ENCODE data around the gene TCEAL7. TPM values are rescaled to one million over a fixed set of nuclear protein-coding genes. Genes with fewer than 3 reads are reported as not detected.
"Not testable (repeated sequence)": the region's sequence is repeated elsewhere in the genome, so short reads cannot be mapped to it uniquely, and the experiment has no call there.

TCEAL7 gene
- polyA plus RNA-seq (ENCODE audit: insufficient read length in 12 of 12), result 100 to 1,000 TPM in 11 of 12 donors, not detected in 1; 151 to 504 (median 303) TPM
- long read RNA-seq, donor 1, transcript TCEAL7-202 (3 exons, 852 nt), result major isoform, 12 of 60 reads
- long read RNA-seq, donor 1, transcript TCEAL7-201 (3 exons, 1,177 nt), result minor isoform, 10 of 60 reads
- long read RNA-seq, donor 1, partial matches to known transcripts, result 38 of 60 reads
- long read RNA-seq, donor 1, other reads (novel, unspliced or antisense), result 0 of 60 reads
- long read RNA-seq, donor 2, transcript TCEAL7-202 (3 exons, 852 nt), result minor isoform, 50 of 359 reads
- long read RNA-seq, donor 2, transcript TCEAL7-201 (3 exons, 1,177 nt), result major isoform, 93 of 359 reads
- long read RNA-seq, donor 2, partial matches to known transcripts, result 203 of 359 reads
- long read RNA-seq, donor 2, other reads (novel, unspliced or antisense), result 13 of 359 reads
- long read RNA-seq, donor 3, transcript TCEAL7-201 (3 exons, 1,177 nt), result major isoform, 75 of 90 reads
- long read RNA-seq, donor 3, transcript TCEAL7-202 (3 exons, 852 nt), result minor isoform, 15 of 90 reads
- long read RNA-seq, donor 3, partial matches to known transcripts, result 0 of 90 reads
- long read RNA-seq, donor 3, other reads (novel, unspliced or antisense), result 0 of 90 reads
- long read RNA-seq, donor 4, transcript TCEAL7-202 (3 exons, 852 nt), result major isoform, 34 of 50 reads
- long read RNA-seq, donor 4, transcript TCEAL7-201 (3 exons, 1,177 nt), result minor isoform, 16 of 50 reads
- long read RNA-seq, donor 4, partial matches to known transcripts, result 0 of 50 reads
- long read RNA-seq, donor 4, other reads (novel, unspliced or antisense), result 0 of 50 reads
- long read RNA-seq, donor 5, transcript TCEAL7-201 (3 exons, 1,177 nt), result minor isoform, 90 of 318 reads
- long read RNA-seq, donor 5, transcript TCEAL7-202 (3 exons, 852 nt), result major isoform, 177 of 318 reads
- long read RNA-seq, donor 5, partial matches to known transcripts, result 22 of 318 reads
- long read RNA-seq, donor 5, other reads (novel, unspliced or antisense), result 29 of 318 reads
- long read RNA-seq, donor 6, transcript TCEAL7-201 (3 exons, 1,177 nt), result major isoform, 57 of 68 reads
- long read RNA-seq, donor 6, transcript TCEAL7-202 (3 exons, 852 nt), result minor isoform, 6 of 68 reads
- long read RNA-seq, donor 6, partial matches to known transcripts, result 0 of 68 reads
- long read RNA-seq, donor 6, other reads (novel, unspliced or antisense), result 5 of 68 reads
- long read RNA-seq, donor 7, transcript TCEAL7-201 (3 exons, 1,177 nt), result major isoform, 35 of 38 reads
- long read RNA-seq, donor 7, partial matches to known transcripts, result 0 of 38 reads
- long read RNA-seq, donor 7, other reads (novel, unspliced or antisense), result 0 of 38 reads
- long read RNA-seq, donor 8, transcript TCEAL7-202 (3 exons, 852 nt), result major isoform, 107 of 240 reads
- long read RNA-seq, donor 8, transcript TCEAL7-201 (3 exons, 1,177 nt), result minor isoform, 80 of 240 reads
- long read RNA-seq, donor 8, partial matches to known transcripts, result 47 of 240 reads
- long read RNA-seq, donor 8, other reads (novel, unspliced or antisense), result 6 of 240 reads
- long read RNA-seq, donor 9, transcript TCEAL7-201 (3 exons, 1,177 nt), result major isoform, 46 of 262 reads
- long read RNA-seq, donor 9, transcript TCEAL7-202 (3 exons, 852 nt), result minor isoform, 44 of 262 reads
- long read RNA-seq, donor 9, partial matches to known transcripts, result 172 of 262 reads
- long read RNA-seq, donor 9, other reads (novel, unspliced or antisense), result 0 of 262 reads
- long read RNA-seq, donor 10, transcript TCEAL7-201 (3 exons, 1,177 nt), result major isoform, 90 of 181 reads
- long read RNA-seq, donor 10, transcript TCEAL7-202 (3 exons, 852 nt), result minor isoform, 37 of 181 reads
- long read RNA-seq, donor 10, partial matches to known transcripts, result 0 of 181 reads
- long read RNA-seq, donor 10, other reads (novel, unspliced or antisense), result 54 of 181 reads
- long read RNA-seq, donor 11, transcript TCEAL7-201 (3 exons, 1,177 nt), result major isoform, 53 of 166 reads
- long read RNA-seq, donor 11, transcript TCEAL7-202 (3 exons, 852 nt), result minor isoform, 24 of 166 reads
- long read RNA-seq, donor 11, partial matches to known transcripts, result 89 of 166 reads
- long read RNA-seq, donor 11, other reads (novel, unspliced or antisense), result 0 of 166 reads

GRCh38 chrX:103329991-103330390 lies at the start of gene TCEAL7:
TSS of gene TCEAL7 (plus strand) at chrX:103330239. CDS start at chrX:103331404, 1,165 bp downstream.
- peak; percentile 80 for DNase-seq

- DNase-seq, result no peak
These were observed 36.9 kb upstream of the TCEAL7 start for GRCh38 chrX:103293118-103293517.

GRCh38 chrX:103304705-103305104 lies 25.3 kb upstream of the TCEAL7 start:
- no peak for DNase-seq

- DNase-seq, result not testable (repeated sequence)
These were observed 24.4 kb upstream of the TCEAL7 start for GRCh38 chrX:103305666-103306065.

GRCh38 chrX:103309860-103310554 lies 20.0 kb upstream of the TCEAL7 start:
- no peak for DNase-seq

- peak; percentile 15 for DNase-seq
These were observed 19.3 kb upstream of the TCEAL7 start, which contains the start of gene BEX2 for GRCh38 chrX:103310555-103311398. TSS of gene BEX2 (minus strand) at chrX:103310990. CDS start at chrX:103309976, 1,014 bp downstream.

GRCh38 chrX:103311399-103311780 lies 18.6 kb upstream of the TCEAL7 start:
- DNase-seq, result no peak

GRCh38 chrX:103330681-103331288 lies 746 bp downstream of the TCEAL7 start:
- peak; percentile 47 for DNase-seq

- no peak for DNase-seq
These were observed 8.6 kb downstream of the TCEAL7 start for GRCh38 chrX:103338663-103339062.

GRCh38 chrX:103343105-103343504 lies 13.1 kb downstream of the TCEAL7 start:
- DNase-seq, result peak; percentile 38

GRCh38 chrX:103344606-103345005 lies 14.6 kb downstream of the TCEAL7 start:
- DNase-seq, result no peak

GRCh38 chrX:103347682-103348397 lies 17.8 kb downstream of the TCEAL7 start:
- DNase-seq, result no peak

- DNase-seq, result peak; percentile 86
These were observed 26.2 kb downstream of the TCEAL7 start, which contains the start of gene TCEAL9 for GRCh38 chrX:103356130-103356798. TSS of gene TCEAL9 (plus strand) at chrX:103356506. CDS start at chrX:103357685, 1,179 bp downstream.

- peak; percentile 58 for DNase-seq
These were observed 26.8 kb downstream of the TCEAL7 start for GRCh38 chrX:103356858-103357257.

GRCh38 chrX:103357871-103358270 lies 27.8 kb downstream of the TCEAL7 start:
- no peak for DNase-seq

GRCh38 chrX:103359605-103360004 lies 29.6 kb downstream of the TCEAL7 start:
- DNase-seq, result not testable (repeated sequence)
